GM23338 (cell line): Measurements from ENCODE around the gene GABPB1. TPM values are rescaled to one million over a fixed set of nuclear protein-coding genes. Genes with fewer than 3 reads are reported as not detected.

Experiments used
- ATAC-seq: fragments of 200-7000 bp; cut with Tn5 transposase; 3 replicates; pipeline ENCODE4 v1.9.1; 2020
- DNase-seq: peaks from one replicate; pipeline ENCODE4 v3.0.0-alpha.2; 2015; ENCODE audit warnings: low spot score
- H2AFZ ChIP-seq: fragments of 200-600 bp; sonication (generic); 2 replicates; pipeline ENCODE4 v1.8.0; 2016; ENCODE audit warnings: antibody characterized with exemption, mild to moderate bottlenecking, moderate library complexity
- H3F3A ChIP-seq: fragments of 200-600 bp; sonication (generic); replicated peaks from 2 replicates; pipeline ENCODE4 v1.8.0; 2017; ENCODE audit warnings: antibody characterized with exemption, mixed run types, low read depth
- H3K27ac ChIP-seq: fragments of 200-600 bp; sonication (generic); 2 replicates; pipeline ENCODE4 v1.6.1; 2016; ENCODE audit warnings: low read depth
- H3K27me3 ChIP-seq: fragments of 200-600 bp; sonication (generic); 2 replicates; pipeline ENCODE4 v1.8.0; 2016; ENCODE audit warnings: mild to moderate bottlenecking, mixed run types, moderate library complexity; ENCODE audit not compliant: insufficient read depth
- H3K36me3 ChIP-seq: fragments of 200-600 bp; sonication (generic); 2 replicates; pipeline ENCODE4 v1.8.0; 2016; ENCODE audit warnings: mild to moderate bottlenecking; ENCODE audit not compliant: insufficient read depth
- H3K4me1 ChIP-seq: fragments of 200-600 bp; sonication (generic); 2 replicates; pipeline ENCODE4 v1.8.0; 2016; ENCODE audit warnings: mild to moderate bottlenecking, moderate library complexity; ENCODE audit not compliant: insufficient read depth
- H3K4me2 ChIP-seq: fragments of 200-600 bp; sonication (generic); 2 replicates; pipeline ENCODE4 v1.7.1; 2017; ENCODE audit warnings: mixed run types
- H3K4me3 ChIP-seq: fragments of 200-600 bp; sonication (generic); 2 replicates; pipeline ENCODE4 v1.6.1; 2016; ENCODE audit warnings: mixed run types
- H3K79me2 ChIP-seq: fragments of 200-600 bp; sonication (generic); replicated peaks from 2 replicates; pipeline ENCODE4 v1.8.0; 2017; ENCODE audit warnings: mild to moderate bottlenecking; ENCODE audit not compliant: insufficient read depth
- H3K9me2 ChIP-seq: fragments of 200-600 bp; sonication (generic); 2 replicates; pipeline ENCODE4 v1.8.0; 2017; ENCODE audit not compliant: insufficient read depth
- H4K20me1 ChIP-seq: fragments of 200-600 bp; sonication (generic); replicated peaks from 2 replicates; pipeline ENCODE4 v1.8.0; 2017; ENCODE audit warnings: mild to moderate bottlenecking; ENCODE audit not compliant: insufficient read depth
- H3K27ac Mint-ChIP-seq: 2 replicates; pipeline ENCODE4 v1.8.0; 2020; ENCODE audit warnings: inconsistent platforms, mild to moderate bottlenecking, moderate library complexity, mixed read lengths
- H3K27me3 Mint-ChIP-seq: 3 replicates; pipeline ENCODE4 v1.8.0; 2022; ENCODE audit warnings: low read depth, mild to moderate bottlenecking, moderate library complexity, mixed read lengths, inconsistent platforms; ENCODE audit not compliant: insufficient read depth, poor library complexity
- H3K36me3 Mint-ChIP-seq: 3 replicates; pipeline ENCODE4 v1.8.0; 2021; ENCODE audit warnings: low read depth, mild to moderate bottlenecking, inconsistent platforms, moderate library complexity, mixed read lengths
- H3K4me1 Mint-ChIP-seq: 3 replicates; pipeline ENCODE4 v1.8.0; 2020; ENCODE audit warnings: mild to moderate bottlenecking, inconsistent platforms, mixed read lengths
- H3K4me3 Mint-ChIP-seq: 3 replicates; pipeline ENCODE4 v1.8.0; 2021; ENCODE audit warnings: moderate library complexity, mild to moderate bottlenecking, inconsistent platforms, mixed read lengths
- H3K9me3 Mint-ChIP-seq: 3 replicates; pipeline ENCODE4 v1.8.0; 2020; ENCODE audit warnings: moderate library complexity, mild to moderate bottlenecking, inconsistent platforms, mixed read lengths
- CREB1 ChIP-seq: fragments of 250-450 bp; sonication (Bioruptor Pico); IDR thresholded peaks from 2 replicates; pipeline ENCODE4 v1.5.0; 2020; ENCODE audit warnings: low read depth, mild to moderate bottlenecking, moderate library complexity
- CTCF ChIP-seq, 2 experiments: fragments of 200-600 bp in 1 of 2; sonication (generic) in 1 of 2; conservative IDR thresholded peaks; 2 replicates each; pipeline versions ENCODE4 v1.5.1 to v1.6.1; 2016 to 2017; ENCODE audit warnings: antibody characterized with exemption in 2 of 2, low read depth in 2 of 2, mild to moderate bottlenecking in 2 of 2, moderate library complexity in 1 of 2
- ETS1 ChIP-seq: IDR thresholded peaks from 2 replicates; pipeline ENCODE4 v1.6.1; 2016; ENCODE audit warnings: antibody characterized with exemption
- EZH2 ChIP-seq: fragments of 200-600 bp; sonication (generic); IDR thresholded peaks from one replicate; pipeline ENCODE4 v1.8.0; 2017; ENCODE audit warnings: antibody characterized with exemption, mild to moderate bottlenecking, low read depth; ENCODE audit not compliant: unreplicated experiment
- EZH2phosphoT487 ChIP-seq: fragments of 200-600 bp; sonication (generic); IDR thresholded peaks from one replicate; pipeline ENCODE4 v1.8.1; 2018; ENCODE audit warnings: antibody characterized with exemption; ENCODE audit not compliant: unreplicated experiment
- JUNB ChIP-seq: IDR thresholded peaks from one replicate; pipeline ENCODE4 v1.6.1; 2016; ENCODE audit warnings: antibody characterized with exemption; ENCODE audit not compliant: unreplicated experiment
- NANOG ChIP-seq: IDR thresholded peaks from 2 replicates; pipeline ENCODE4 v1.6.1; 2016; ENCODE audit warnings: antibody characterized with exemption, borderline replicate concordance
- POLR2AphosphoS5 ChIP-seq: IDR thresholded peaks from 2 replicates; pipeline ENCODE4 v1.6.1; 2016; ENCODE audit warnings: antibody characterized with exemption, low read depth
- REST ChIP-seq: IDR thresholded peaks from one replicate; pipeline ENCODE4 v1.6.1; 2018; ENCODE audit warnings: antibody characterized with exemption; ENCODE audit not compliant: unreplicated experiment
- STAT1 ChIP-seq: IDR thresholded peaks from one replicate; pipeline ENCODE4 v1.6.1; 2016; ENCODE audit warnings: antibody characterized with exemption; ENCODE audit not compliant: unreplicated experiment
- ZNF114 ChIP-seq: fragments of 250-450 bp; sonication (Bioruptor Pico); IDR thresholded peaks from 2 replicates; pipeline ENCODE4 v1.5.0; 2020; ENCODE audit warnings: mild to moderate bottlenecking, moderate library complexity
- ZNF331 ChIP-seq: fragments of 250-450 bp; sonication (Bioruptor Pico); IDR thresholded peaks from 2 replicates; pipeline ENCODE4 v1.5.0; 2020; ENCODE audit warnings: low read depth, mild to moderate bottlenecking, moderate library complexity
- ZNF462 ChIP-seq: fragments of 250-450 bp; sonication (Bioruptor Pico); IDR thresholded peaks from 2 replicates; pipeline ENCODE4 v1.5.0; 2020; ENCODE audit warnings: mild to moderate bottlenecking, moderate library complexity
- polyA plus RNA-seq: library from polyadenylated mRNA; unstranded; fragments of >200 nt; fragmentation: Nextera tagmentation; extraction: Ambion mirVana; gene quantifications from 2 replicates; pipeline ENCODE4 v1.2.1, GENCODE V29; 2016
- total RNA-seq: library from RNA; depleted of rRNA; stranded (reverse); fragments of >200 nt; shearing (Covaris generic); gene quantifications from 2 replicates; pipeline ENCODE4 v1.2.3, GENCODE V29; 2014

The GABPB1 gene
- total and polyA plus RNA-seq, 2 experiments from 2014 or later, result 34.4 to 53.9 TPM

GRCh38 chr15:50277370-50277769 is 77.6 kb downstream of the GABPB1 start (continued):
- TF ChIP-seq ZNF462, result no peak
- no peak for TF ChIP-seq ZNF114 (CRISPR knock-in tag)

- H3K4me3 ChIP-seq, result no peak overlapping the region
- no peaks in the 10 kb centered on the region for H3K79me2 ChIP-seq
- no peaks in the 10 kb centered on the region for H3K9me2 ChIP-seq
- H3K27ac ChIP-seq, result no peak overlapping the region
- Mint-ChIP-seq H3K4me3 (no peak overlapping the region), H3K27ac (no peak overlapping the region), H3K27me3 (no peaks in the 10 kb centered on the region), H3K4me1 (no peaks in the 10 kb centered on the region), H3K36me3 (no peaks in the 10 kb centered on the region), H3K9me3 (no peaks in the 10 kb centered on the region)
- H3F3A ChIP-seq, result no peaks in the 10 kb centered on the region
- H3K36me3 ChIP-seq, result no peaks in the 10 kb centered on the region
- ATAC-seq (no peak), DNase-seq (no peak)
- no peaks in the 10 kb centered on the region for H3K4me1 ChIP-seq
- no peak overlapping the region for H2AFZ ChIP-seq
- no peak overlapping the region for H3K4me2 ChIP-seq
- H3K27me3 ChIP-seq, result no peaks in the 10 kb centered on the region
- H4K20me1 ChIP-seq, result no peaks in the 10 kb centered on the region
- no peak for TF ChIP-seq CTCF (conservative IDR thresholded peaks at IDR 0.05; ENCODE audit: low read depth in 2 of 2)
- no peak for TF ChIP-seq EZH2phosphoT487
- no peak for TF ChIP-seq EZH2
- TF ChIP-seq STAT1, result no peak
- no peak for TF ChIP-seq NANOG
- TF ChIP-seq REST, result no peak
- no peak for TF ChIP-seq POLR2AphosphoS5
- no peak for TF ChIP-seq CREB1 (CRISPR knock-in tag)
- no peak for TF ChIP-seq ETS1
- no peak for TF ChIP-seq JUNB
- TF ChIP-seq ZNF331 (CRISPR knock-in tag), result no peak
These were observed 79.1 kb downstream of the GABPB1 start for GRCh38 chr15:50275908-50276307.
